K562 (cell line): ENCODE data around the gene SERTAD3. TPM values are rescaled to one million over a fixed set of nuclear protein-coding genes. Genes with fewer than 3 reads are reported as not detected.

Experiments used
- ADNP ChIP-seq: fragments of 200-800 bp; sonication (Bioruptor generic); IDR thresholded peaks from 2 replicates; pipeline ENCODE4 v1.6.1; 2016; ENCODE audit warnings: missing genetic modification characterization, missing compliant biosample characterization
- ATF6 ChIP-seq: sonication (generic); formaldehyde crosslinking; IDR thresholded peaks from 2 replicates; pipeline ENCODE4 v1.4.0; 2020; ENCODE audit warnings: mild to moderate bottlenecking, missing genetic modification reagents
- BACH1 ChIP-seq: fragments of 200-800 bp; sonication (Bioruptor generic); IDR thresholded peaks from 2 replicates; pipeline ENCODE4 v1.6.1; 2016; ENCODE audit warnings: missing genetic modification characterization, missing compliant biosample characterization
- BRD4 ChIP-seq: fragments of 200-600 bp; sonication (generic); IDR thresholded peaks from 2 replicates; pipeline ENCODE4 v1.6.1; 2017; ENCODE audit warnings: inconsistent platforms
- CREB3L1 ChIP-seq: fragments of 450-650 bp; IDR thresholded peaks from 2 replicates; pipeline ENCODE4 v1.6.1; 2014; ENCODE audit warnings: low read depth, mild to moderate bottlenecking, moderate library complexity, borderline replicate concordance
- FOXJ2 ChIP-seq: fragments of 200-800 bp; sonication (Bioruptor generic); IDR thresholded peaks from 2 replicates; pipeline ENCODE4 v1.6.1; 2016; ENCODE audit warnings: missing genetic modification characterization, missing compliant biosample characterization
- FOXK2 ChIP-seq, 2 experiments: fragments of 450-650 bp; IDR thresholded peaks in 1 of 2; conservative IDR thresholded peaks in 1 of 2; 2 replicates each; pipeline ENCODE4 v1.6.1; 2016; ENCODE audit warnings: low read depth in 2 of 2, mild to moderate bottlenecking in 1 of 2
- MECOM ChIP-seq: fragments of 250-450 bp; sonication (Bioruptor Pico); IDR thresholded peaks from 2 replicates; pipeline ENCODE4 v1.8.0; 2022; ENCODE audit warnings: inconsistent platforms
- MYBL2 ChIP-seq, 2 experiments: fragments of 450-650 bp in 1 of 2; sonication (generic) in 1 of 2; formaldehyde crosslinking in 1 of 2; IDR thresholded peaks; 2 replicates each; pipeline versions ENCODE4 v1.6.1 to v1.8.1; 2017 to 2022; ENCODE audit warnings: borderline replicate concordance in 1 of 2, inconsistent platforms in 1 of 2, low read depth in 1 of 2, mild to moderate bottlenecking in 1 of 2, missing genetic modification reagents in 1 of 2, moderate library complexity in 1 of 2
- NR2C2 ChIP-seq, 2 experiments: fragments of 200-800 bp in 1 of 2; sonication (Bioruptor generic) in 1 of 2; sonication (generic) in 1 of 2; formaldehyde crosslinking in 1 of 2; IDR thresholded peaks; 2 replicates each; pipeline versions ENCODE4 v1.6.1 to v1.8.0; 2016 to 2022; ENCODE audit warnings: mild to moderate bottlenecking in 1 of 2, missing compliant biosample characterization in 1 of 2, missing genetic modification characterization in 1 of 2, missing genetic modification reagents in 1 of 2
- RFX5 ChIP-seq: IDR thresholded peaks from 2 replicates; pipeline ENCODE4 v1.6.1; 2011; ENCODE audit warnings: low read depth, mild to moderate bottlenecking, improper control_type of control experiment, low read length
- RFX7 ChIP-seq: fragments of 250-450 bp; sonication (Bioruptor Pico); IDR thresholded peaks from 2 replicates; pipeline ENCODE4 v1.5.1; 2021; ENCODE audit warnings: mild to moderate bottlenecking
- SIN3A ChIP-seq, 2 experiments: fragments of 150-350 bp in 1 of 2; IDR thresholded peaks; 2 replicates each; pipeline ENCODE4 v1.6.1; 2011 to 2016; ENCODE audit warnings: borderline replicate concordance in 2 of 2, low read depth in 2 of 2, low read length in 2 of 2, mild to moderate bottlenecking in 2 of 2, moderate library complexity in 2 of 2; ENCODE audit not compliant: control insufficient read depth in 1 of 2
- TBL1XR1 ChIP-seq, 2 experiments: IDR thresholded peaks; 2 replicates each; pipeline ENCODE4 v1.6.1; 2012; ENCODE audit warnings: improper control_type of control experiment in 2 of 2, low read length in 2 of 2, mild to moderate bottlenecking in 1 of 2
- ZBTB34 ChIP-seq: fragments of 250-450 bp; sonication (Bioruptor Pico); IDR thresholded peaks from 2 replicates; pipeline ENCODE4 v1.8.0; 2021; ENCODE audit warnings: mild to moderate bottlenecking, moderate library complexity
- ZNF12 ChIP-seq: sonication (generic); formaldehyde crosslinking; IDR thresholded peaks from 2 replicates; pipeline ENCODE4 v1.4.0; 2020; ENCODE audit warnings: mild to moderate bottlenecking, missing genetic modification reagents
- ZNF140 ChIP-seq: fragments of 250-450 bp; sonication (Bioruptor Pico); IDR thresholded peaks from 2 replicates; pipeline ENCODE4 v1.8.0; 2021; ENCODE audit warnings: moderate library complexity, mild to moderate bottlenecking, inconsistent platforms
- ZNF444 ChIP-seq: fragments of 250-450 bp; sonication (Bioruptor Pico); IDR thresholded peaks from 2 replicates; pipeline ENCODE4 v1.4.0; 2020; ENCODE audit warnings: mild to moderate bottlenecking, moderate library complexity
- ZNF584 ChIP-seq: fragments of 200-800 bp; sonication (Bioruptor generic); IDR thresholded peaks from 2 replicates; pipeline ENCODE4 v1.6.1; 2016; ENCODE audit warnings: low read depth, mild to moderate bottlenecking, missing genetic modification characterization, missing compliant biosample characterization
- ZNF699 ChIP-seq: fragments of 250-450 bp; sonication (Bioruptor Pico); IDR thresholded peaks from 2 replicates; pipeline ENCODE4 v1.8.0; 2021; ENCODE audit warnings: mild to moderate bottlenecking, moderate library complexity; ENCODE audit not compliant: insufficient replicate concordance
- ZNF785 ChIP-seq: fragments of 250-450 bp; sonication (Bioruptor Pico); IDR thresholded peaks from 2 replicates; pipeline ENCODE4 v1.4.0; 2020; ENCODE audit warnings: mild to moderate bottlenecking
- polyA plus RNA-seq, 8 experiments: library from polyadenylated mRNA; depleted of rRNA in 4 of 8; stranded (reverse) in 5 of 8; unstranded in 3 of 8; fragments of >200 nt; fragmentation: Nextera tagmentation in 2 of 8; fragmentation: Illumina TruSeq in 1 of 8; extraction: Ambion mirVana in 2 of 8; extraction: Trizol in 1 of 8; gene quantifications; 2 replicates each; pipeline versions ENCODE4 v1.2.1 to v1.2.3, GENCODE V29; 2011 to 2014; ENCODE audit warnings: inconsistent platforms in 1 of 8, missing spikeins in 1 of 8
- total RNA-seq, 7 experiments: library from RNA; depleted of rRNA in 6 of 7; stranded (reverse); fragments of >200 nt in 6 of 7; fragmentation: Illumina TruSeq in 2 of 7; extraction: Trizol in 2 of 7; gene quantifications; 2 replicates each; pipeline versions ENCODE4 v1.2.1 to v1.2.3, GENCODE V29; 2011 to 2021; ENCODE audit warnings: low replicate concordance in 1 of 7

SERTAD3 gene
- total and polyA plus RNA-seq, 9 of the 15 experiments (the other 6 are each of a cell fraction or from before 2014, with no cell fraction given), result 5.4 to 28.9 (median 17.5) TPM

- no peak for TF ChIP-seq ZBTB34 (CRISPR knock-in tag)
- TF ChIP-seq NR2C2 (CRISPR knock-in tag; IDR thresholded peaks at IDR 0.05), result no peak
- peak; percentile 23; the same call in 1 of the 2 replicates for TF ChIP-seq NR2C2 (tag; IDR thresholded peaks at IDR 0.05)
- TF ChIP-seq FOXJ2 (tag), result no peak
- no peak for TF ChIP-seq ZNF699 (CRISPR knock-in tag)
- no peak for TF ChIP-seq ADNP (tag)
- TF ChIP-seq MECOM (CRISPR knock-in tag), result no peak
- no peak for TF ChIP-seq MYBL2 (IDR thresholded peaks at IDR 0.05; ENCODE audit: low read depth)
- no peak for TF ChIP-seq MYBL2 (CRISPR knock-in tag; IDR thresholded peaks at IDR 0.05; ENCODE audit: borderline replicate concordance)
- no peak for TF ChIP-seq RFX5
- no peak for TF ChIP-seq ZNF12
- no peak; the same call in none of the 2 replicates for TF ChIP-seq CREB3L1
- TF ChIP-seq BACH1, result no peak
- no peak for TF ChIP-seq ZNF444 (CRISPR knock-in tag)
- peak; percentile 8 to 77; a peak in 1 of 4 replicates for TF ChIP-seq SIN3A (IDR thresholded peaks at IDR 0.05; ENCODE audit: borderline replicate concordance in 2 of 2, control insufficient read depth in 1 of 2, low read depth in 2 of 2, low read length in 2 of 2)
- TF ChIP-seq ZNF584 (CRISPR knock-in tag), result no peak
- no peak for TF ChIP-seq BRD4
- TF ChIP-seq RFX7, result no peak
- TF ChIP-seq FOXK2 (conservative IDR thresholded peaks at IDR 0.05 in 1 of 2, IDR thresholded peaks at IDR 0.05 in 1 of 2; ENCODE audit: low read depth in 2 of 2), result no peak; a peak in 1 of 4 replicates
- no peak for TF ChIP-seq ATF6 (CRISPR knock-in tag)
- peak; percentile 7 to 55; a peak in 1 of 4 replicates for TF ChIP-seq TBL1XR1 (IDR thresholded peaks at IDR 0.05; ENCODE audit: low read length in 2 of 2)
- TF ChIP-seq ZNF785, result no peak
- no peak for TF ChIP-seq ZNF140 (CRISPR knock-in tag)
Observed at GRCh38 chr19:40420766-40421765, 23.1 kb downstream of the SERTAD3 start (continued).
